A549 (cell line): ENCODE data around the gene NUP188. TPM values are rescaled to one million over a fixed set of nuclear protein-coding genes. Genes with fewer than 3 reads are reported as not detected.

ENCODE experiments used
- ATAC-seq, 2 experiments: fragments of 200-7000 bp in 1 of 2; fragments of >200 bp in 1 of 2; cut with Nextera tagmentation in 1 of 2; cut with Tn5 transposase in 1 of 2; 3 replicates each; pipeline versions ENCODE4 v1.8.0 to v1.9.1; 2018 to 2020; ENCODE audit warnings: mild to moderate bottlenecking in 1 of 2, moderate library complexity in 1 of 2
- CTCF ChIA-PET: fragments of 300-600 bp; sonication (Branson Sonifier 250); formaldehyde crosslinking; extraction: SDS; loops from one replicate; lab custom pipeline; 2021; ENCODE audit warnings: antibody characterized with exemption, inconsistent platforms; lab: Yijun Ruan, JAX
- POLR2A ChIA-PET: fragments of 350-600 bp; formaldehyde crosslinking; extraction: SDS; loops from one replicate; lab custom pipeline; 2021; ENCODE audit warnings: antibody characterized with exemption, inconsistent platforms; lab: Yijun Ruan, JAX
- DNase-seq, 2 experiments: peaks; one replicate each; pipeline versions ENCODE4 v3.0.0 to v3.0.0-alpha.2; 2011 to 2016; ENCODE audit warnings: low read depth in 1 of 2, low spot score in 1 of 2
- FAIRE-seq: peaks from 2 replicates; lab custom pipeline; 2011; peaks lifted over from hg19 to GRCh38; lab: Jason Lieb, UNC
- H3K27ac ChIP-seq, 2 experiments: fragments of >200 bp; sonication (Bioruptor Twin); formaldehyde crosslinking; 3 replicates each; pipeline ENCODE4 v1.5.1; 2016 to 2017
- H3K4me1 ChIP-seq: fragments of >200 bp; sonication (Bioruptor Twin); formaldehyde crosslinking; 3 replicates; pipeline ENCODE4 v1.6.1; 2016
- H3K4me2 ChIP-seq: fragments of >200 bp; sonication (Bioruptor Twin); formaldehyde crosslinking; 3 replicates; pipeline ENCODE4 v1.6.1; 2016
- H3K4me3 ChIP-seq: fragments of >200 bp; sonication (Bioruptor Twin); formaldehyde crosslinking; 3 replicates; pipeline ENCODE4 v1.5.1; 2016
- H3K9me3 ChIP-seq: fragments of >200 bp; sonication (Bioruptor Twin); formaldehyde crosslinking; 3 replicates; pipeline ENCODE4 v1.6.1; 2016
- BHLHE40 ChIP-seq: IDR thresholded peaks from 2 replicates; pipeline ENCODE4 v1.6.1; 2012; ENCODE audit warnings: low read depth, low read length, inconsistent platforms
- CHD2 ChIP-seq: fragments of 150-350 bp; IDR thresholded peaks from 2 replicates; pipeline ENCODE4 v1.6.1; 2014; ENCODE audit warnings: low read length; ENCODE audit not compliant: partially characterized antibody
- EHF ChIP-seq: fragments of 250-450 bp; sonication (Bioruptor Pico); IDR thresholded peaks from 2 replicates; pipeline ENCODE4 v1.5.0; 2020; ENCODE audit warnings: mild to moderate bottlenecking
- EHMT2 ChIP-seq: fragments of 200-600 bp; sonication (generic); IDR thresholded peaks from 2 replicates; pipeline ENCODE4 v1.6.1; 2016; ENCODE audit warnings: antibody characterized with exemption, low read depth, mild to moderate bottlenecking, moderate library complexity
- HEYL ChIP-seq: fragments of 250-450 bp; sonication (Bioruptor Pico); IDR thresholded peaks from 2 replicates; pipeline ENCODE4 v1.8.0; 2021; ENCODE audit warnings: mild to moderate bottlenecking, moderate library complexity
- HOXA7 ChIP-seq: fragments of 250-450 bp; sonication (Bioruptor Pico); IDR thresholded peaks from 2 replicates; pipeline ENCODE4 v1.5.0; 2020; ENCODE audit warnings: mild to moderate bottlenecking, moderate library complexity
- JUNB ChIP-seq: fragments of >200 bp; sonication (Bioruptor Twin); formaldehyde crosslinking; IDR thresholded peaks from 2 replicates; pipeline ENCODE4 v1.6.1; 2016
- KDM1A ChIP-seq: fragments of 200-600 bp; sonication (generic); IDR thresholded peaks from 2 replicates; pipeline ENCODE4 v1.6.1; 2016; ENCODE audit warnings: low read depth, mild to moderate bottlenecking
- MAZ ChIP-seq: fragments of 150-350 bp; IDR thresholded peaks from 2 replicates; pipeline ENCODE4 v1.6.1; 2014; ENCODE audit warnings: antibody characterized with exemption, low read depth, low read length, borderline replicate concordance
- NPAS2 ChIP-seq: fragments of 250-450 bp; sonication (Bioruptor Pico); IDR thresholded peaks from 2 replicates; pipeline ENCODE4 v1.8.0; 2022; ENCODE audit warnings: mild to moderate bottlenecking, moderate library complexity, borderline replicate concordance
- RARB ChIP-seq: fragments of 250-450 bp; sonication (Bioruptor Pico); IDR thresholded peaks from 2 replicates; pipeline ENCODE4 v1.8.0; 2021; ENCODE audit warnings: mild to moderate bottlenecking, moderate library complexity
- RNF2 ChIP-seq: fragments of 200-600 bp; sonication (generic); IDR thresholded peaks from 2 replicates; pipeline ENCODE4 v1.6.1; 2016; ENCODE audit warnings: low read depth, mild to moderate bottlenecking, antibody characterized with exemption, moderate library complexity, borderline replicate concordance
- ZFP36 ChIP-seq: fragments of 450-650 bp; IDR thresholded peaks from 2 replicates; pipeline ENCODE4 v1.6.1; 2014; ENCODE audit warnings: borderline replicate concordance; ENCODE audit not compliant: partially characterized antibody
- WGBS: methylation state at CpG from one replicate; pipeline ENCODE4 v1.1.6; 2017; ENCODE audit errors: missing lambda C conversion rate; 5-methylcytosine and 5-hydroxymethylcytosine counted together
- polyA plus RNA-seq, 4 experiments: library from polyadenylated mRNA; depleted of rRNA in 3 of 4; stranded (reverse); fragments of >200 nt; fragmentation: RNase III in 1 of 4; extraction: RNeasy Plus Mini Kit Qiagen cat#74134 plus additional on column Dnase treatment in 1 of 4; gene quantifications; 2 replicates in 3 of 4; 3 replicates in 1 of 4; pipeline ENCODE4 v1.2.3, GENCODE V29; 2011 to 2017
- TF ChIP-seq, protein P1 (sequence below): IDR thresholded peaks from 2 replicates; pipeline ENCODE4 v1.6.1; 2012
- TF ChIP-seq, protein P2 (sequence below): fragments of 250-450 bp; sonication (Bioruptor Pico); IDR thresholded peaks from 2 replicates; pipeline ENCODE4 v1.5.0; 2021; ENCODE audit warnings: mild to moderate bottlenecking, moderate library complexity, borderline replicate concordance
- TF ChIP-seq, protein P3 (sequence below): fragments of 450-650 bp; IDR thresholded peaks from 2 replicates; pipeline ENCODE4 v1.6.1; 2014; ENCODE audit warnings: antibody characterized with exemption
- TF ChIP-seq, protein P4 (sequence below): IDR thresholded peaks from 2 replicates; pipeline ENCODE4 v1.6.1; 2012; ENCODE audit warnings: low read depth, borderline replicate concordance

The NUP188 gene
- polyA plus RNA-seq, 2 of the 4 experiments (the other 2 are of a cell fraction): 33.2 to 52.3 TPM

DNA sequence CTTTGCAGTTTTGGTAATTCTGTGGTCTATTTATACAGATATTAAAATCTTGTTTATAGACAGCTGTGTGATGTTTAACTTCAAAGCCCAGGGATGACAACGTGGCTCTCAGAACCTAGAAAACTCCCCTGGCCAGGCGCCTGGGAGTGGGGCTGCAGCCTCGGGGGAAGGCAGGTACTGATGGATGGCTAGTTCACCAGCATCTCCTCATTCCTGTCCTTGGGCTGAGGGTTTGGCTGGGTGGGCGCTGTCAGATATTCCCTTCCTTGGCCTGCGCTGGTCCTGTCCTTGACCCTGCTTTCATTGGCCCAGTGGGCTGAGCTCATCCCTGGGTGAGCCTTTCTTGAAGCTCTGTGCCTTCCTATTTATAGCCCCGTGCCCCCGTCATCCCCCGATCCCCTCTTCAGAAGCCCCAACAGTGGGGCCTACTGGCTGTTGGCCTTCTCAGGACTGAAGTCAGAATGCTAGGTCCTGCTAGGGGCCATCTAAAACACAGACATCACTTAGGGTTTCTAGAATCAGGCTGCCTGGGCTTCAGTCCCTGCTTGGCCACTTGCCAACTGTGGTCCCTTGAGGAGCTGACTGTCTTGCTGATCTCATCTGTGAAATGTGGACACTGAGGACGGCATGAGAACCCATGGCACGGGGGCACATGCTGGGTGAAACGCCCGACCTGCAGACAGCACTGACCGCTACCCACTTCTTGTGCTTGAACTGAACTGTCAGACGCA, 59.7 kb downstream of the NUP188 start:
- FAIRE-seq: no peak
- no peaks in the 10 kb centered on the region for H3K9me3 ChIP-seq
- CTCF ChIA-PET: interaction anchor here (0.6 to 8.8 kb wide), 23 partner anchors 11 to 363 kb away, joined by 3 to 136 read pairs (median 4); partner anchors contain the start of genes DOLPP1 and MIGA2
- H3K27ac ChIP-seq: no peak overlapping the region
- DNase-seq: no peak
- no peak overlapping the region for H3K4me3 ChIP-seq
- 84% methylated on average over 13 of the region's 14 CpGs for WGBS
- H3K4me2 ChIP-seq: no peak overlapping the region
- peak in 1 of 2 experiments; percentile 13; a peak in 3 of 6 replicates for ATAC-seq
- POLR2A ChIA-PET: interaction anchor here (1.6 kb wide), 1 partner anchor 21 kb away, joined by 6 read pairs; the partner anchor contains the start of gene SH3GLB2
- TF ChIP-seq BHLHE40 (no peak), EHMT2 (no peak)
- TF ChIP-seq, all 56 proteins: peak for 0
- no peaks in the 10 kb centered on the region for H3K4me1 ChIP-seq

DNA sequence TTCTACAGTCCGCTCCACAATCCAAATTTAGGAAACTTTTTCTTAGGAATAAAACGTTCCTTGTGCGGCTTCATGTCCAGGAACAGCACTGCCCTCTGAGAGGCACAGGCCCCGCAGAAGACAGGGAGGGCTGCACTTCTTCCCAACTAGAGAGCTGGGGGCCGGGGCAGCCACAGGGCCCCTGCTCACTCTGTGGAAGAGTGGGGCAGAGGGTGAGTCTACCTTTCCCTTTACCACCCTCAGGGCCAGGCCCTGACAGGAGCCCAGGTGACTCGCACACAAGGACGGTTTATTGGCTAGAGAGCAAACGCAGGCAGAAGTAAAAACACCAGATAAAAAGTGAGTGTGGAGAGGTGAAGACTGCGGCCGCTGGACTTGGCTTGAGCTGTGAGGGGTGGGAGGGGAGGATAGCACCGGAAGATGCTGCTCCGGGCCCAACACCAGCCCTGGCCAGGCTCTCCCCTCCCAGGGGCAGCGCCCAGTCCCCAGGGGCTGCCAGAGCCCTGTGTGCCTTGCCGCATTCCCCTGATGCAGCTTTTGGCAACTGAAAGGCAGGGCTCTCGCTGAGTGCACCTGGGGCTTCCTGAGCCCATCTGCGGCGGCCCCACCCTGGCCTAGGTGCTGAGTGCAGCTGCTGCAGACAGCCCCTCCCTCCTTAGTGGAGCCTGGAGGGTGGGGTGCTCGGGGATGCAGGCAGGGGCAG, 60.4 kb downstream of the NUP188 start:
- ATAC-seq: no peak
- Histone ChIP-seq H3K27ac (no peak overlapping the region), H3K9me3 (no peaks in the 10 kb centered on the region), H3K4me3 (no peak overlapping the region), H3K4me1 (no peaks in the 10 kb centered on the region), H3K4me2 (no peak overlapping the region)
- DNase-seq: no peak
- FAIRE-seq: no peak
- POLR2A ChIA-PET: interaction anchor here (1.6 kb wide), 1 partner anchor 20 kb away, joined by 6 read pairs; the partner anchor contains the start of gene SH3GLB2
- WGBS: 89% methylated on average over 13 of the region's 18 CpGs
- CTCF ChIA-PET: interaction anchor here (0.6 to 8.8 kb wide), 18 partner anchors 11 to 636 kb away, joined by 3 to 136 read pairs (median 4); no protein-coding TSS in a partner anchor
- no peak for TF ChIP-seq KDM1A
- TF ChIP-seq, protein P1, sequence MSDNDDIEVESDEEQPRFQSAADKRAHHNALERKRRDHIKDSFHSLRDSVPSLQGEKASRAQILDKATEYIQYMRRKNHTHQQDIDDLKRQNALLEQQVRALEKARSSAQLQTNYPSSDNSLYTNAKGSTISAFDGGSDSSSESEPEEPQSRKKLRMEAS: no peak
- TF ChIP-seq, protein P2, sequence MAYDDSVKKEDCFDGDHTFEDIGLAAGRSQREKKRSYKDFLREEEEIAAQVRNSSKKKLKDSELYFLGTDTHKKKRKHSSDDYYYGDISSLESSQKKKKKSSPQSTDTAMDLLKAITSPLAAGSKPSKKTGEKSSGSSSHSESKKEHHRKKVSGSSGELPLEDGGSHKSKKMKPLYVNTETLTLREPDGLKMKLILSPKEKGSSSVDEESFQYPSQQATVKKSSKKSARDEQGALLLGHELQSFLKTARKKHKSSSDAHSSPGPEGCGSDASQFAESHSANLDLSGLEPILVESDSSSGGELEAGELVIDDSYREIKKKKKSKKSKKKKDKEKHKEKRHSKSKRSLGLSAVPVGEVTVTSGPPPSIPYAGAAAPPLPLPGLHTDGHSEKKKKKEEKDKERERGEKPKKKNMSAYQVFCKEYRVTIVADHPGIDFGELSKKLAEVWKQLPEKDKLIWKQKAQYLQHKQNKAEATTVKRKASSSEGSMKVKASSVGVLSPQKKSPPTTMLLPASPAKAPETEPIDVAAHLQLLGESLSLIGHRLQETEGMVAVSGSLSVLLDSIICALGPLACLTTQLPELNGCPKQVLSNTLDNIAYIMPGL (CRISPR knock-in tag): no peak
- TF ChIP-seq JUNB: no peak
- TF ChIP-seq, protein P3, sequence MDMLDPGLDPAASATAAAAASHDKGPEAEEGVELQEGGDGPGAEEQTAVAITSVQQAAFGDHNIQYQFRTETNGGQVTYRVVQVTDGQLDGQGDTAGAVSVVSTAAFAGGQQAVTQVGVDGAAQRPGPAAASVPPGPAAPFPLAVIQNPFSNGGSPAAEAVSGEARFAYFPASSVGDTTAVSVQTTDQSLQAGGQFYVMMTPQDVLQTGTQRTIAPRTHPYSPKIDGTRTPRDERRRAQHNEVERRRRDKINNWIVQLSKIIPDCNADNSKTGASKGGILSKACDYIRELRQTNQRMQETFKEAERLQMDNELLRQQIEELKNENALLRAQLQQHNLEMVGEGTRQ: no peak
- TF ChIP-seq ZFP36: no peak
- TF ChIP-seq, protein P4, sequence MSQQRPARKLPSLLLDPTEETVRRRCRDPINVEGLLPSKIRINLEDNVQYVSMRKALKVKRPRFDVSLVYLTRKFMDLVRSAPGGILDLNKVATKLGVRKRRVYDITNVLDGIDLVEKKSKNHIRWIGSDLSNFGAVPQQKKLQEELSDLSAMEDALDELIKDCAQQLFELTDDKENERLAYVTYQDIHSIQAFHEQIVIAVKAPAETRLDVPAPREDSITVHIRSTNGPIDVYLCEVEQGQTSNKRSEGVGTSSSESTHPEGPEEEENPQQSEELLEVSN: no peak
- no peak for TF ChIP-seq CHD2
- no peak for TF ChIP-seq MAZ
- no peak for TF ChIP-seq EHF (CRISPR knock-in tag)
- TF ChIP-seq RARB (CRISPR knock-in tag): no peak
- no peak for TF ChIP-seq HOXA7
- TF ChIP-seq NPAS2 (CRISPR knock-in tag): no peak
- TF ChIP-seq RNF2: no peak
- no peak for TF ChIP-seq HEYL (CRISPR knock-in tag)
